CD4-positive, alpha-beta T cell (primary cell): ENCODE data around the gene CYP1A1. TPM values are rescaled to one million over a fixed set of nuclear protein-coding genes. Genes with fewer than 3 reads are reported as not detected.

ENCODE experiments used
- ATAC-seq: fragments of 200-7000 bp; cut with Tn5 transposase; one replicate; pipeline ENCODE4 v1.10.0; 2022; ENCODE audit warnings: mild to moderate bottlenecking; ENCODE audit not compliant: poor library complexity
- CTCF ChIA-PET: fragments of 350-600 bp; sonication (Branson Sonifier 250); formaldehyde crosslinking; loops from one replicate; lab custom pipeline; 2021; ENCODE audit warnings: antibody characterized with exemption, inconsistent platforms; lab: Charles Lee
- POLR2A ChIA-PET: fragments of 350-600 bp; sonication (Branson Sonifier 250); formaldehyde crosslinking; loops from one replicate; lab custom pipeline; 2021; ENCODE audit warnings: antibody characterized with exemption, inconsistent platforms; lab: Charles Lee
- DNase-seq, 14 experiments: peaks; one replicate each; pipeline ENCODE4 v3.0.0-alpha.2; 2013 to 2020; ENCODE audit warnings: mixed read lengths in 2 of 14
- H3K27ac ChIP-seq, 2 donors: one replicate each; pipeline versions ENCODE4 v1.5.1 to v1.7.0; 2013; ENCODE audit warnings: low read length in 2 of 2, low read depth in 1 of 2, mild to moderate bottlenecking in 1 of 2
- H3K27me3 ChIP-seq, 2 experiments: 1 replicate in 1 of 2; 2 replicates in 1 of 2; pipeline versions ENCODE4 v1.6.1 to v1.7.0; 2013; ENCODE audit warnings: low read length in 2 of 2, control low read depth in 1 of 2, mild to moderate bottlenecking in 1 of 2, moderate library complexity in 1 of 2; ENCODE audit not compliant: insufficient read depth in 2 of 2, control insufficient read depth in 1 of 2
- H3K36me3 ChIP-seq: one replicate; pipeline ENCODE4 v1.6.1; 2013; ENCODE audit warnings: low read length, control low read depth; ENCODE audit not compliant: insufficient read depth
- H3K4me1 ChIP-seq: one replicate; pipeline ENCODE4 v1.6.1; 2013; ENCODE audit warnings: low read length, control low read depth; ENCODE audit not compliant: insufficient read depth
- H3K4me3 ChIP-seq: one replicate; pipeline ENCODE4 v1.5.1; 2013; ENCODE audit warnings: mild to moderate bottlenecking, low read length, moderate library complexity
- H3K9me3 ChIP-seq, 2 experiments: 1 replicate in 1 of 2; 2 replicates in 1 of 2; pipeline versions ENCODE4 v1.6.1 to v1.7.0; 2013; ENCODE audit warnings: low read length in 2 of 2, mild to moderate bottlenecking in 2 of 2, control low read depth in 1 of 2, moderate library complexity in 1 of 2; ENCODE audit not compliant: control insufficient read depth in 1 of 2, insufficient read depth in 1 of 2
- H3K27ac Mint-ChIP-seq: one replicate; pipeline ENCODE4 v1.8.0; 2020; ENCODE audit warnings: mixed read lengths
- H3K27me3 Mint-ChIP-seq: one replicate; pipeline ENCODE4 v1.8.0; 2021; ENCODE audit warnings: mixed read lengths
- H3K36me3 Mint-ChIP-seq: one replicate; pipeline ENCODE4 v1.8.0; 2021; ENCODE audit warnings: low read depth, mixed read lengths
- H3K4me1 Mint-ChIP-seq: one replicate; pipeline ENCODE4 v1.8.0; 2021; ENCODE audit warnings: low read depth, mixed read lengths
- H3K4me3 Mint-ChIP-seq: one replicate; pipeline ENCODE4 v1.8.0; 2020; ENCODE audit warnings: mild to moderate bottlenecking, mixed read lengths
- H3K9me3 Mint-ChIP-seq: one replicate; pipeline ENCODE4 v1.8.0; 2020; ENCODE audit warnings: mixed read lengths
- intact Hi-C, 2 experiments: fragments of 100-400 bp; cut with DNase I in 1 of 2; cut with micrococcal nuclease in 1 of 2; formaldehyde crosslinking; loops; one replicate each; pipeline versions ENCODE4 v1.15.1 to v1.9.0; 2023 to 2025; cut with DNase I, micrococcal nuclease
- total RNA-seq, 174 experiments: library from RNA in 2 of 174; stranded (reverse) in 2 of 174; gene quantifications; one replicate each; pipeline ENCODE4 v1.2.3 and lab custom pipeline; 2021 to 2026
- TF ChIP-seq, protein P1 (sequence below): fragments of 200-600 bp; IDR thresholded peaks from one replicate; pipeline ENCODE4 v1.8.0; 2022; ENCODE audit warnings: antibody characterized with exemption, mild to moderate bottlenecking

CYP1A1 gene
- total RNA-seq, 2 experiments from 2014 or later: not detected

DNA sequence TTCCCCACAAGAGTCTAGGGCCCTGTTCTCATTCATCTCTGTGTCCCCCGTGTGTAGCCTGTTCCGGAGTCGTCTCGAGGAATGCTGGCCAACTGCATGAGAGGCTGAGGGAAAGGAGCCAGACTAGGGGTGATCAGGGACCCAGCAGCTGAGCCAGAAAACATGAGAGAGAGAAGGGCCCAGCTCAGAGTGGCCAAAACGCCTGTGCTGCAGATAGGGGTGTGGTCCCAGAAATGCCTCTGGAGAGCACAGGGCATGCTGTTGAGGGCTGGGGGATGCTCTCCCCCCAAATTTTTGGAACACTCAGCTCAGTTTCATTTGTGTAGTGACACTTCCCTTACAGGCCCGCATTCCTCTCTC lies 37.4 kb upstream of the CYP1A1 start:
- H3K4me1 ChIP-seq: no peaks in the 10 kb centered on the region
- Mint-ChIP-seq H3K36me3 (no peaks in the 10 kb centered on the region), H3K4me3 (no peak overlapping the region), H3K9me3 (no peaks in the 10 kb centered on the region), H3K27ac (no peak overlapping the region), H3K4me1 (no peaks in the 10 kb centered on the region), H3K27me3 (peaks cover 4% of the 10 kb centered on the region)
- H3K9me3 ChIP-seq: no peaks in the 10 kb centered on the region
- peaks cover 0 to 2% of the 10 kb centered on the region in 2 experiments for H3K27me3 ChIP-seq
- TF ChIP-seq, protein P1, sequence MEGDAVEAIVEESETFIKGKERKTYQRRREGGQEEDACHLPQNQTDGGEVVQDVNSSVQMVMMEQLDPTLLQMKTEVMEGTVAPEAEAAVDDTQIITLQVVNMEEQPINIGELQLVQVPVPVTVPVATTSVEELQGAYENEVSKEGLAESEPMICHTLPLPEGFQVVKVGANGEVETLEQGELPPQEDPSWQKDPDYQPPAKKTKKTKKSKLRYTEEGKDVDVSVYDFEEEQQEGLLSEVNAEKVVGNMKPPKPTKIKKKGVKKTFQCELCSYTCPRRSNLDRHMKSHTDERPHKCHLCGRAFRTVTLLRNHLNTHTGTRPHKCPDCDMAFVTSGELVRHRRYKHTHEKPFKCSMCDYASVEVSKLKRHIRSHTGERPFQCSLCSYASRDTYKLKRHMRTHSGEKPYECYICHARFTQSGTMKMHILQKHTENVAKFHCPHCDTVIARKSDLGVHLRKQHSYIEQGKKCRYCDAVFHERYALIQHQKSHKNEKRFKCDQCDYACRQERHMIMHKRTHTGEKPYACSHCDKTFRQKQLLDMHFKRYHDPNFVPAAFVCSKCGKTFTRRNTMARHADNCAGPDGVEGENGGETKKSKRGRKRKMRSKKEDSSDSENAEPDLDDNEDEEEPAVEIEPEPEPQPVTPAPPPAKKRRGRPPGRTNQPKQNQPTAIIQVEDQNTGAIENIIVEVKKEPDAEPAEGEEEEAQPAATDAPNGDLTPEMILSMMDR: no peak
- H3K36me3 ChIP-seq: no peaks in the 10 kb centered on the region
- H3K27ac ChIP-seq: no peak overlapping the region
- intact Hi-C loops: loop anchor here in 1 of 2 experiments (10.0 kb wide), 1 partner anchor 318 kb away; no protein-coding TSS in a partner anchor
- ATAC-seq (no peak), DNase-seq (no peak)
- CTCF ChIA-PET: no interaction called here
- POLR2A ChIA-PET: interaction anchor here (1.0 kb wide), 1 partner anchor 15 kb away, joined by 3 read pairs; no protein-coding TSS in a partner anchor
- H3K4me3 ChIP-seq: no peak overlapping the region

DNA sequence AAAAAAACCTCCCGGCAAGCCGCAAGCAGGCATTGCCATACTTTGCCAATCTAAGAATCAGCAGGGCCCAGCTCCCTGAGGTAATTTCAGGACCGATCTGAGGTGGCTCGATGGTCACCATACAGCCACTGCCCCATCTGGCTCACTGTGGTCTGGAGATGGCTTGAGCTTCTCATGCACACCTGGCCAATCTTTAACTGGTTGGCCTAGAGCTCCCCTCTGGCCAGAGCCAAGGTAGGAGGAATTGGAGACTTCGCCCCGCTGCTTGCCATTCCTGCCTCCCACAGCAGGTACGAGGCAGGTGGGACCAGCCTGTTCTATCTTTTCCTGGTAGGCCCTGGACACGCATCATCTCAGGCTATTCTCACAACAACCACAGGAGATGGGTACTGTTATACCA lies 33.4 kb upstream of the CYP1A1 start:
- no peak overlapping the region for H3K27ac Mint-ChIP-seq
- intact Hi-C loops: no loop called here

DNA sequence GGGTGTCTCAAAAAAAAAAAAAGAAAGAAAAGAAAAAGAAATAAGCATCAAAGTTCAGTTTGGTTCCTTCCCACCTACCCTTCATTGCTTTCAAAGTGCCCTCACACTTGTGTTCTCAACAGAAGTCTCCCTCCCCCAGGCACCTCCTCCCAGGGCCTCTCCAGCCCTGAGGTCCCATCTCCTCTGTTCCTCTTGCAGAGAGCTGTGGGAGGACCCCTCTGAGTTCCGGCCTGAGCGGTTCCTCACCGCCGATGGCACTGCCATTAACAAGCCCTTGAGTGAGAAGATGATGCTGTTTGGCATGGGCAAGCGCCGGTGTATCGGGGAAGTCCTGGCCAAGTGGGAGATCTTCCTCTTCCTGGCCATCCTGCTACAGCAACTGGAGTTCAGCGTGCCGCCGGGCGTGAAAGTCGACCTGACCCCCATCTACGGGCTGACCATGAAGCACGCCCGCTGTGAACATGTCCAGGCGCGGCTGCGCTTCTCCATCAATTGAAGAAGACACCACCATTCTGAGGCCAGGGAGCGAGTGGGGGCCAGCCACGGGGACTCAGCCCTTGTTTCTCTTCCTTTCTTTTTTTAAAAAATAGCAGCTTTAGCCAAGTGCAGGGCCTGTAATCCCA lies 29.4 kb upstream of the CYP1A1 start:
- H3K36me3 ChIP-seq: no peaks in the 10 kb centered on the region
- H3K36me3 Mint-ChIP-seq: no peaks in the 10 kb centered on the region
- no peak overlapping the region for H3K4me3 ChIP-seq
- no peak overlapping the region for H3K27ac ChIP-seq
- no peaks in the 10 kb centered on the region for H3K27me3 Mint-ChIP-seq
- no peak overlapping the region for H3K4me3 Mint-ChIP-seq
- H3K27me3 ChIP-seq: no peaks in the 10 kb centered on the region
- no peaks in the 10 kb centered on the region for H3K4me1 Mint-ChIP-seq
- CTCF ChIA-PET: interaction anchor here (0.6 kb wide), 1 partner anchor 607 kb away, joined by 4 read pairs; no protein-coding TSS in a partner anchor
- H3K27ac Mint-ChIP-seq: no peak overlapping the region
- TF ChIP-seq, protein P1: no peak
- H3K4me1 ChIP-seq: no peaks in the 10 kb centered on the region
- ATAC-seq (no peak), DNase-seq (no peak)
- no peaks in the 10 kb centered on the region for H3K9me3 ChIP-seq
- intact Hi-C loops: no loop called here
- no peaks in the 10 kb centered on the region for H3K9me3 Mint-ChIP-seq
- POLR2A ChIA-PET: no interaction called here

More for the DNA sequence above, 33.4 kb upstream of the CYP1A1 start:
- no peaks in the 10 kb centered on the region for H3K36me3 Mint-ChIP-seq
- Histone ChIP-seq H3K27me3 (peaks cover 0 to 2% of the 10 kb centered on the region in 2 experiments), H3K36me3 (no peaks in the 10 kb centered on the region), H3K4me3 (no peak overlapping the region), H3K27ac (no peak overlapping the region), H3K4me1 (no peaks in the 10 kb centered on the region), H3K9me3 (no peaks in the 10 kb centered on the region)
- CTCF ChIA-PET: no interaction called here
- H3K9me3 Mint-ChIP-seq: no peaks in the 10 kb centered on the region
- TF ChIP-seq, protein P1: no peak
- POLR2A ChIA-PET: no interaction called here
- no peak overlapping the region for H3K4me3 Mint-ChIP-seq
- DNase-seq: no peak
- H3K27me3 Mint-ChIP-seq: no peaks in the 10 kb centered on the region
- ATAC-seq: no peak
- H3K4me1 Mint-ChIP-seq: no peaks in the 10 kb centered on the region
